HCT116 (cell line): Measurements from ENCODE around the gene RFTN1. TPM values are rescaled to one million over a fixed set of nuclear protein-coding genes. Genes with fewer than 3 reads are reported as not detected.

ENCODE experiments used
- ATAC-seq: fragments of 200-7000 bp; cut with Tn5 transposase; 2 replicates; pipeline ENCODE4 v1.9.1; 2020; ENCODE audit warnings: mild to moderate bottlenecking, moderate library complexity
- BruUV-seq: library from RNA; stranded (reverse); fragments of 400-500 nt; replicated peaks from 2 replicates; lab custom pipeline; 2021; lab: Mats Ljungman, UMichigan
- CTCF ChIA-PET: fragments of 300-600 bp; sonication (Branson Sonifier 250); formaldehyde crosslinking; loops from one replicate; lab custom pipeline; 2021; ENCODE audit warnings: antibody characterized with exemption; lab: Charles Lee
- POLR2A ChIA-PET: fragments of 300-600, 350-600 bp; sonication (Branson Sonifier 250); formaldehyde crosslinking; loops from one replicate; lab custom pipeline; 2021; ENCODE audit warnings: antibody characterized with exemption; lab: Charles Lee
- RAD21 ChIA-PET, 2 experiments: fragments of 300-600 bp; sonication (Branson Sonifier 250); formaldehyde crosslinking; loops; one replicate each; lab custom pipeline; 2023; ENCODE audit warnings: low total read pairs in 2 of 2; ENCODE audit not compliant: uncharacterized antibody in 2 of 2, unreplicated experiment in 2 of 2, low non-redundant PET in 1 of 2; lab: Charles Lee
- DNase-seq: peaks from one replicate; pipeline ENCODE4 v3.0.0-alpha.2; 2010; ENCODE audit warnings: low read depth, low spot score
- H2AFZ ChIP-seq: fragments of 200-600 bp; shearing (Covaris generic), sonication (generic); 2 replicates; pipeline ENCODE4 v1.6.1; 2017; ENCODE audit warnings: low read depth, mixed run types, mixed read lengths, antibody characterized with exemption, low read length; ENCODE audit not compliant: poor library complexity, severe bottlenecking
- H3K27ac ChIP-seq: 2 replicates; pipeline ENCODE4 v1.5.1; 2012; ENCODE audit warnings: low read depth, low read length
- H3K27me3 ChIP-seq: fragments of 200-600 bp; sonication (generic); 2 replicates; pipeline ENCODE4 v1.6.1; 2016; ENCODE audit warnings: mixed run types, low read length, mixed read lengths; ENCODE audit not compliant: insufficient read depth
- H3K36me3 ChIP-seq, 2 experiments: fragments of 200-500 bp in 1 of 2; fragments of 200-600 bp in 1 of 2; sonication (Bioruptor generic) in 1 of 2; sonication (generic) in 1 of 2; 2 replicates each; pipeline versions ENCODE4 v1.5.1 to v1.6.1; 2014 to 2016; ENCODE audit warnings: low read length in 2 of 2, inconsistent platforms in 1 of 2, mixed read lengths in 1 of 2, mixed run types in 1 of 2; ENCODE audit not compliant: insufficient read depth in 2 of 2, control insufficient read depth in 1 of 2
- H3K4me1 ChIP-seq, 2 experiments: fragments of 200-600 bp in 1 of 2; sonication (generic) in 1 of 2; 2 replicates each; pipeline versions ENCODE4 v1.5.1 to v1.6.1; 2012 to 2017; ENCODE audit warnings: low read length in 2 of 2, inconsistent platforms in 1 of 2, mild to moderate bottlenecking in 1 of 2, mixed read lengths in 1 of 2, mixed run types in 1 of 2, moderate library complexity in 1 of 2; ENCODE audit not compliant: insufficient read depth in 2 of 2, control insufficient read depth in 1 of 2
- H3K4me2 ChIP-seq: fragments of 200-600 bp; sonication (generic); 2 replicates; pipeline ENCODE4 v1.6.1; 2017; ENCODE audit warnings: mixed run types, low read length, mixed read lengths
- H3K4me3 ChIP-seq, 2 experiments: fragments of 200-600 bp in 1 of 2; sonication (generic) in 1 of 2; replicated peaks in 1 of 2; 2 replicates each; pipeline ENCODE4 v1.5.1; 2011 to 2016; ENCODE audit warnings: low read length in 2 of 2, control low read depth in 1 of 2, low read depth in 1 of 2, mild to moderate bottlenecking in 1 of 2, mixed read lengths in 1 of 2, mixed run types in 1 of 2
- H3K79me2 ChIP-seq: fragments of 200-600 bp; sonication (generic); 2 replicates; pipeline ENCODE4 v1.6.1; 2017; ENCODE audit warnings: mild to moderate bottlenecking, mixed run types, low read length, moderate library complexity, mixed read lengths; ENCODE audit not compliant: insufficient read depth
- H3K9ac ChIP-seq: fragments of 200-600 bp; sonication (generic); 2 replicates; pipeline ENCODE4 v1.6.1; 2016; ENCODE audit warnings: low read length, mixed read lengths
- H3K9me2 ChIP-seq: fragments of 200-600 bp; sonication (generic), shearing (Covaris generic); 2 replicates; pipeline ENCODE4 v1.6.1; 2017; ENCODE audit warnings: mixed run types, mild to moderate bottlenecking, moderate library complexity; ENCODE audit not compliant: insufficient read depth
- H3K9me3 ChIP-seq, 2 experiments: fragments of 200-500 bp in 1 of 2; fragments of 200-600 bp in 1 of 2; sonication (Bioruptor generic) in 1 of 2; sonication (generic) in 1 of 2; 2 replicates each; pipeline ENCODE4 v1.6.1; 2014 to 2017; ENCODE audit warnings: low read length in 2 of 2, mixed read lengths in 2 of 2, inconsistent platforms in 1 of 2, low read depth in 1 of 2, mild to moderate bottlenecking in 1 of 2, mixed run types in 1 of 2, moderate library complexity in 1 of 2; ENCODE audit not compliant: control insufficient read depth in 1 of 2, insufficient read depth in 1 of 2
- H4K20me1 ChIP-seq: fragments of 200-600 bp; sonication (generic), shearing (Covaris generic); 2 replicates; pipeline ENCODE4 v1.6.1; 2017; ENCODE audit warnings: mixed run types, mild to moderate bottlenecking, moderate library complexity; ENCODE audit not compliant: insufficient read depth
- ATF3 ChIP-seq: IDR thresholded peaks from 2 replicates; pipeline ENCODE4 v1.6.1; 2012
- CBX3 ChIP-seq: IDR thresholded peaks from 2 replicates; pipeline ENCODE4 v1.6.1; 2012; ENCODE audit warnings: low read depth
- CEBPB ChIP-seq: IDR thresholded peaks from 2 replicates; pipeline ENCODE4 v1.6.1; 2012; ENCODE audit warnings: low read depth
- EGR1 ChIP-seq: IDR thresholded peaks from 2 replicates; pipeline ENCODE4 v1.6.1; 2012; ENCODE audit warnings: low read depth
- ELF1 ChIP-seq: IDR thresholded peaks from 2 replicates; pipeline ENCODE4 v1.6.1; 2012; ENCODE audit warnings: low read depth, borderline replicate concordance
- EZH2 ChIP-seq: fragments of 200-600 bp; sonication (generic); IDR thresholded peaks from 2 replicates; pipeline ENCODE4 v1.6.1; 2017; ENCODE audit warnings: antibody characterized with exemption, mixed run types
- EZH2phosphoT487 ChIP-seq: fragments of 200-600 bp; IDR thresholded peaks from 2 replicates; pipeline ENCODE4 v1.6.1; 2018; ENCODE audit warnings: antibody characterized with exemption, borderline replicate concordance
- JUND ChIP-seq: IDR thresholded peaks from 2 replicates; pipeline ENCODE4 v1.6.1; 2012
- POLR2AphosphoS5 ChIP-seq: IDR thresholded peaks from 2 replicates; pipeline ENCODE4 v1.6.1; 2011; ENCODE audit warnings: mild to moderate bottlenecking, low read depth, low read length, moderate library complexity
- RAD21 ChIP-seq: IDR thresholded peaks from 2 replicates; pipeline ENCODE4 v1.6.1; 2012; ENCODE audit warnings: low read depth, mild to moderate bottlenecking
- SP1 ChIP-seq: IDR thresholded peaks from 2 replicates; pipeline ENCODE4 v1.6.1; 2012; ENCODE audit warnings: low read depth
- TCF7L2 ChIP-seq: IDR thresholded peaks from 2 replicates; pipeline ENCODE4 v1.7.0; 2011; ENCODE audit warnings: borderline replicate concordance, inconsistent platforms; ENCODE audit not compliant: insufficient read depth, insufficient read length; ENCODE audit errors: extremely low read depth
- ZBTB33 ChIP-seq: IDR thresholded peaks from 2 replicates; pipeline ENCODE4 v1.6.1; 2011; ENCODE audit warnings: mild to moderate bottlenecking, low read length, moderate library complexity; ENCODE audit not compliant: insufficient replicate concordance; ENCODE audit errors: extremely low read depth
- ZFX ChIP-seq: fragments of 450-650 bp; IDR thresholded peaks from 2 replicates; pipeline ENCODE4 v1.6.1; 2017
- ZNF274 ChIP-seq: fragments of 200-500 bp; sonication (Bioruptor generic); IDR thresholded peaks from 2 replicates; pipeline ENCODE4 v1.6.1; 2014; ENCODE audit warnings: mild to moderate bottlenecking, low read depth, low read length, inconsistent platforms
- intact Hi-C: fragments of 100-400 bp; cut with micrococcal nuclease; formaldehyde crosslinking; loops from 2 replicates; pipeline ENCODE4 v1.10.0; 2022
- total RNA-seq: library from RNA; stranded (reverse); gene quantifications from one replicate; pipeline ENCODE4 v1.2.1, GENCODE V29; 2021; ENCODE audit not compliant: unreplicated experiment
- TF ChIP-seq, protein P1 (sequence below): IDR thresholded peaks from 2 replicates; pipeline ENCODE4 v1.6.1; 2012

The RFTN1 gene
- total RNA-seq, 1 experiment from 2014 or later = 3.9 TPM

DNA sequence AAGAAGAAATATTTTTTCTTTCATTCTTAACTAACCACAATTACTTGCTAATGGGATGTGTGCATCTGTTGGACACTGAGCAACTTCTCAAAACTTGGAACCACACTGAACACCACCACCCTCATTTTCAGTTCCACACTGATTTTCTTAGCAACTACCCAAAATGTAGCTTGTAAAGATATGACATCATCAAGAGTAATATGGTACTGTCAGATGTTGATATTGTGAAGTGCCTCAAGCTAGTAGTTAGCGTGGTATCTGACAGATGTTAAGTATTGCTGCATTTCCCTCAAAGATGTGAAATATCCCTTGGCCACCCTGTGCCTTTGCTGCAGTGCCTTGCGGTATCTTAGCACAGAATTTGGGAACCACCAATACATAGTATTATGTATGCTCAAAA, 9.3 kb downstream of the RFTN1 start:
- Histone ChIP-seq H3K9me3 (no peaks in the 10 kb centered on the region), H3K4me1 (no peaks in the 10 kb centered on the region), H3K79me2 (no peaks in the 10 kb centered on the region), H2AFZ (no peak overlapping the region), H3K9ac (no peak overlapping the region), H3K9me2 (no peaks in the 10 kb centered on the region), H3K27me3 (no peaks in the 10 kb centered on the region), H3K36me3 (no peaks in the 10 kb centered on the region), H3K27ac (no peak overlapping the region), H3K4me2 (no peak overlapping the region), H4K20me1 (no peaks in the 10 kb centered on the region), H3K4me3 (no peak overlapping the region)
- BruUV-seq = no TSS peak
- no peak for DNase-seq
- TF ChIP-seq SP1 (no peak), ATF3 (no peak), EZH2phosphoT487 (no peak), JUND (no peak), POLR2AphosphoS5 (no peak), ZNF274 (no peak), EZH2 (no peak)
- POLR2A ChIA-PET = no interaction called here
- no peak for ATAC-seq
- RAD21 ChIA-PET = no interaction called here
- CTCF ChIA-PET = no interaction called here
- intact Hi-C loops = no loop called here

DNA sequence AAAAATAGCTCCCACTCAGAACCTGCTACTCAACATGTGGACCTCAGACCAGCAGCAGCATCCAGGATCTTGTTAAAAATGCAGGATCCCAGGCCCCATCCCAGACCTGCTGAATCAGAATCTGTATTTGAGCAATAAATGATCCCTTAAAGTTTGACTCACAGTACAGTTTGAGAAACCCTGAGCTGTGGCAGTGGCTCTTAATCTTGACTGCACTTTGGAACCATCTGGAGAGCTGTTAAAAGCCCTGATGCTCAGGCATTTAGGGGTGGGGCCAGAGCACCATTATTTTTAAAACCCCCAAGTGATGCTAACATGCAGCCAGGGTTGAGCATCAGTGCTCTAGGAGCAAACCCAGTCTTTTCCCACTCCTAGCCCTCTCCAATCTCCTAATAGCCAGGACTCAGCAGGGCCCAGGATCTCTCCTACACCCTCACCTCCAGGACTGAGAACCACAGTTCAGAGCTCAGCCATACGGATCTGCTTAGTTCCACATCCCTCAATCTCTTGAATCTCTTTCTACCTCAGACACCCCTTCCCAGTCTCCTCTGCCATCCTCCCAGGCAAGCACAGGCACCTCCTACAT, 10.2 kb downstream of the RFTN1 start:
- BruUV-seq = no TSS peak
- CTCF ChIA-PET = no interaction called here
- ATAC-seq (no peak), DNase-seq (no peak)
- Histone ChIP-seq H2AFZ (no peak overlapping the region), H3K27ac (no peak overlapping the region), H3K9me2 (no peaks in the 10 kb centered on the region), H3K4me2 (no peak overlapping the region), H3K9ac (no peak overlapping the region), H4K20me1 (no peaks in the 10 kb centered on the region), H3K79me2 (no peaks in the 10 kb centered on the region), H3K4me3 (no peak overlapping the region), H3K27me3 (no peaks in the 10 kb centered on the region), H3K9me3 (no peaks in the 10 kb centered on the region), H3K4me1 (no peaks in the 10 kb centered on the region), H3K36me3 (no peaks in the 10 kb centered on the region)
- POLR2A ChIA-PET = no interaction called here
- RAD21 ChIA-PET = no interaction called here
- intact Hi-C loops = no loop called here
- TF ChIP-seq ZBTB33 (no peak), ATF3 (no peak), JUND (no peak), SP1 (no peak), POLR2AphosphoS5 (no peak), ELF1 (no peak), RAD21 (no peak), EGR1 (no peak), CBX3 (no peak), TCF7L2 (no peak), ZNF274 (no peak), ZFX (no peak), CEBPB (no peak)
- TF ChIP-seq, protein P1, sequence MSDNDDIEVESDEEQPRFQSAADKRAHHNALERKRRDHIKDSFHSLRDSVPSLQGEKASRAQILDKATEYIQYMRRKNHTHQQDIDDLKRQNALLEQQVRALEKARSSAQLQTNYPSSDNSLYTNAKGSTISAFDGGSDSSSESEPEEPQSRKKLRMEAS = no peak
